HepG2 (cell line): ENCODE results near the gene PROX1. TPM values are rescaled to one million over a fixed set of nuclear protein-coding genes. Genes with fewer than 3 reads are reported as not detected.

ENCODE experiments used
- AFF4 ChIP-seq: sonication (generic); formaldehyde crosslinking; IDR thresholded peaks from 2 replicates; pipeline ENCODE4 v1.4.0; 2020; ENCODE audit warnings: missing genetic modification reagents
- EED ChIP-seq: sonication (generic); formaldehyde crosslinking; IDR thresholded peaks from 2 replicates; pipeline ENCODE4 v1.5.0; 2020; ENCODE audit warnings: mild to moderate bottlenecking, missing genetic modification reagents
- FOXP1 ChIP-seq, 2 experiments: fragments of 450-650 bp in 1 of 2; IDR thresholded peaks; 2 replicates each; pipeline ENCODE4 v1.6.1; 2017 to 2018; ENCODE audit warnings: antibody characterized with exemption in 1 of 2
- PBX2 ChIP-seq: IDR thresholded peaks from 2 replicates; pipeline ENCODE4 v1.6.1; 2016; ENCODE audit warnings: control low read depth
- PITX1 ChIP-seq: sonication (generic); formaldehyde crosslinking; IDR thresholded peaks from 2 replicates; pipeline ENCODE4 v1.5.1; 2020; ENCODE audit warnings: mild to moderate bottlenecking, missing genetic modification reagents
- RARG ChIP-seq: sonication (generic); formaldehyde crosslinking; IDR thresholded peaks from 2 replicates; pipeline ENCODE4 v1.4.0; 2020; ENCODE audit warnings: low read depth, mild to moderate bottlenecking, missing genetic modification reagents
- SALL2 ChIP-seq: sonication (generic); formaldehyde crosslinking; IDR thresholded peaks from 2 replicates; pipeline ENCODE4 v1.8.1; 2023; ENCODE audit warnings: mild to moderate bottlenecking, missing genetic modification reagents, inconsistent platforms
- SIX1 ChIP-seq: sonication (generic); formaldehyde crosslinking; IDR thresholded peaks from 2 replicates; pipeline ENCODE4 v1.4.0; 2020; ENCODE audit warnings: missing genetic modification reagents, borderline replicate concordance
- SIX4 ChIP-seq: sonication (generic); formaldehyde crosslinking; IDR thresholded peaks from 2 replicates; pipeline ENCODE4 v1.4.0; 2020; ENCODE audit warnings: missing genetic modification reagents
- THAP8 ChIP-seq: sonication (generic); formaldehyde crosslinking; IDR thresholded peaks from 2 replicates; pipeline ENCODE4 v1.5.1; 2020; ENCODE audit warnings: missing genetic modification reagents, mild to moderate bottlenecking, borderline replicate concordance
- ZFY ChIP-seq: sonication (generic); formaldehyde crosslinking; IDR thresholded peaks from 2 replicates; pipeline ENCODE4 v1.4.0; 2020; ENCODE audit warnings: missing genetic modification reagents
- ZNF17 ChIP-seq: sonication (generic); formaldehyde crosslinking; IDR thresholded peaks from 2 replicates; pipeline ENCODE4 v1.5.0; 2020; ENCODE audit warnings: mild to moderate bottlenecking, missing genetic modification reagents
- ZNF281 ChIP-seq: sonication (generic); formaldehyde crosslinking; IDR thresholded peaks from 2 replicates; pipeline ENCODE4 v1.4.0; 2020; ENCODE audit warnings: missing genetic modification reagents, borderline replicate concordance
- ZSCAN25 ChIP-seq: sonication (generic); formaldehyde crosslinking; IDR thresholded peaks from 2 replicates; pipeline ENCODE4 v1.8.0; 2022; ENCODE audit warnings: mild to moderate bottlenecking, missing genetic modification reagents
- polyA plus RNA-seq, 8 experiments: library from polyadenylated mRNA; depleted of rRNA in 3 of 8; stranded (reverse) in 7 of 8; unstranded in 1 of 8; fragments of >200 nt; fragmentation: Illumina TruSeq in 4 of 8; extraction: Trizol in 4 of 8; gene quantifications; 2 replicates each; pipeline versions ENCODE4 v1.2.1 to v1.2.3, GENCODE V29; 2011 to 2016; ENCODE audit warnings: low read depth in 4 of 8, missing spikeins in 1 of 8, mixed read lengths in 1 of 8; ENCODE audit not compliant: insufficient read depth in 1 of 8
- total RNA-seq, 5 experiments: library from RNA; depleted of rRNA; stranded (reverse); fragments of >200 nt; fragmentation: Illumina TruSeq; extraction: Trizol; gene quantifications; 2 replicates each; pipeline ENCODE4 v1.2.3, GENCODE V29; 2016; ENCODE audit warnings: low read depth in 1 of 5

PROX1 gene
- total and polyA plus RNA-seq, 2 of the 13 experiments (the other 11 are each of a cell fraction or from before 2014, with no cell fraction given): 12.3 to 30.2 TPM

- no peak for TF ChIP-seq AFF4 (CRISPR knock-in tag)
- no peak for TF ChIP-seq ZNF17 (CRISPR knock-in tag)
- no peak for TF ChIP-seq THAP8 (CRISPR knock-in tag)
- TF ChIP-seq ZNF281 (CRISPR knock-in tag): no peak
- TF ChIP-seq SALL2: no peak
- TF ChIP-seq SIX1 (CRISPR knock-in tag): peak; percentile 86
- TF ChIP-seq RARG (CRISPR knock-in tag): no peak
- no peak for TF ChIP-seq ZSCAN25 (CRISPR knock-in tag)
- TF ChIP-seq PITX1 (CRISPR knock-in tag): no peak
- TF ChIP-seq PBX2 (CRISPR knock-in tag): no peak
- TF ChIP-seq FOXP1 (IDR thresholded peaks at IDR 0.05): no peak
- no peak for TF ChIP-seq FOXP1 (CRISPR knock-in tag; IDR thresholded peaks at IDR 0.05)
- TF ChIP-seq SIX4 (CRISPR knock-in tag): peak; percentile 62
- no peak for TF ChIP-seq EED
- TF ChIP-seq ZFY (CRISPR knock-in tag): 0 out of 2 replicates have a peak, but pooled peaks have one; percentile 47
Observed at GRCh38 chr1:213951876-213952275, 35.9 kb upstream of the PROX1 start (continued).
